Activated T-cell treated with anti-CD3 and anti-CD28 coated beads, Interleukin-2, amount 50 U/mL, for 48 hours (primary cell): Measurements from ENCODE around the gene PRR5L.

Source experiments
- DNase-seq, 2 experiments: peaks; one replicate each; pipeline ENCODE4 v3.0.0-alpha.2; 2020

Gene PRR5L

GRCh38 chr11:36328966-36329673 lies 33.0 kb downstream of the PRR5L start:
- DNase-seq = no peak

DNA sequence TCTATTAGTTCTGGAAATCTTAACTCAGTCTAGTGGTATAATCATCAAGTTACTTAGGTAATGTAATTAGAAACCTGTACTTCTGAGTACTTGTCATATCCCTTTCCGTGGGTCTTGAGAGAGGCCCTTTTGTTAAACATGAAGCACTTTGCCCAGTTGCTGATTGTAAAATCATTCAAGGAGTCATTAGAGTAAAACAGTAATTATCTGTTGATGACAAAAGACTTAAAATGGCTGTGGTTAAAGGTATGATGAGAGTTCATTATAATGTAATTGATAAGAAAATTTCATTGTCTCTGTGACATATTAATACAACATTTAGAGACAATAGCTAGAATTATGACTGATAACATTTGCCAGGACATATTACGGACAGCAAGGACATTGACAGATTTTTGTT lies 34.3 kb downstream of the PRR5L start:
- no peak for DNase-seq

DNA sequence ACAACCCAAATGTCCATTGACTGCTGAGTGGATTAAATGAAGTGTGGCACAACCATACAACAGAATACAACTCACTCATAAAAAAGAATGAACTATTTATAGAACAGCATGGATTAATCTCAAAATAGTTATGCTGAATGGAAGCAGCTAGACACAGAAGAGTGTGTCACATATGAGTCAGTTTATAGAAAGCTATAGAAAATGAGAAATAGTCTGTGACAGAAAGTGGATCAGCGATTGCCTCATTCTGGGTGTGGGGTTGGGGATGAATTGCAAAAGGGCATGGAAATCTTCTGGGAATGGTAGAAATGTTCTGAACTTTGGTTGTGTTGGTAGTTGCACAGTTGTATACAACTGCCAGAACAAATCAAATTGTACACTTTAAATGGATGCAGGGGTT lies 37.4 kb downstream of the PRR5L start:
- no peak for DNase-seq

DNA sequence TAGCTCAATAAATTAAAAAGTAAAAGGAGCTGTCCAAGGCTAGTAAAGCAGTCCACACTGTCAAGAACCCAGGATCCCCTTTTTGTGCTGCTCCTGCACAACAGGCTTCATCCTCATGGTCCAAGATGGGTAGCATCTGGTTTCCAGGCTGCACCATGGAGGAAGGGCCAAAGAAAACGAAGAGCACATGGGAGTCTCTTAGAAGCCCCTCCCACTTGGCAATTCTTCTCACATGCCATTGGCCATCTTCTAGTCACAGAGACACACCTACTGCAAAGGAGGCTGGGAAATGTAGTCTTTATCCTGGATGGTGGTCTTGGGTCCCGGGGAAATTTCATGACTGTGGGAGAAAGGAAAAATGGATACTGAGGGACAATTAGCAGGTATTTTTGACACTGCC lies 37.8 kb downstream of the PRR5L start:
- no peak for DNase-seq

DNA sequence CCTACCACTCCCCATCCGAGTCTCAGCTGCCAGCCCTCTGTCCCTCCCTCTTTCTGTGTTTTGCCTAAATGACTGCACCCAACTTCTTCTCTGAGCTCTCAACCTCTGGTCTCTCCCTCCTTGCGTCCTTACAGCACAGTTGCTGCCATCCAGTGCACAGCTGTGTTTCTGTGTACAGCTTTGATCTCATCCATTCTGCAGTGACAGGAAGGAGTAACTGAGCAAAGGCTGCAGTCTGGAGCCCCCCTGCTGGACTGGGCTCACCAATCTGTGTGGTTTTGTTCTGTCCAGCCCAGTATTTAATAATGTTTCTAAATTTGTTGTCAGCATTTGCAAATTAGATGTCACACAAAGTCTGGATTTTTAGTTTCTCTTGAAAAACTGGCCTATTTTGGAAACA lies 43.8 kb downstream of the PRR5L start:
- no peak for DNase-seq

DNA sequence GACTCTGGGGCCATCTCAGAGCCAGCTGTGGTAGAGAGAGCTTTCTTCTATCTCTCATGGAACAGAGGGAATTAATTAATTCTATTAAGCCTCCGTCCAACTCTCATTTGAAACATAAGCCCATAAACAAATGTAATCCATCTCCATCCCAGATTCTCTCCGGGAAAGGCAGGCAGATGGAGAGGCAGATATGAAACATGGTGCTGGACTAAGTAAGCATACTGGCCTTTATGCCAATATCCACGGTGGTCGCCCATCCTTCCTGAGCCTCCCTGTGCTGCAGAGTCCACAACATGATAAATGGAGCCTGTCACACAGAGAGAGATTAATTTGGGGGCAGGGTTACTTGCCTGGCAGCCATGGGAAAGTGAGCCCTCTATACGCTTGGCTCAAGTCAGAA lies 44.8 kb downstream of the PRR5L start:
- DNase-seq = no peak

GRCh38 chr11:36341915-36342314 lies 45.8 kb downstream of the PRR5L start:
- DNase-seq = no peak

GRCh38 chr11:36342327-36342726 lies 46.2 kb downstream of the PRR5L start:
- no peak for DNase-seq

GRCh38 chr11:36343436-36343835 lies 47.3 kb downstream of the PRR5L start:
- DNase-seq = no peak

DNA sequence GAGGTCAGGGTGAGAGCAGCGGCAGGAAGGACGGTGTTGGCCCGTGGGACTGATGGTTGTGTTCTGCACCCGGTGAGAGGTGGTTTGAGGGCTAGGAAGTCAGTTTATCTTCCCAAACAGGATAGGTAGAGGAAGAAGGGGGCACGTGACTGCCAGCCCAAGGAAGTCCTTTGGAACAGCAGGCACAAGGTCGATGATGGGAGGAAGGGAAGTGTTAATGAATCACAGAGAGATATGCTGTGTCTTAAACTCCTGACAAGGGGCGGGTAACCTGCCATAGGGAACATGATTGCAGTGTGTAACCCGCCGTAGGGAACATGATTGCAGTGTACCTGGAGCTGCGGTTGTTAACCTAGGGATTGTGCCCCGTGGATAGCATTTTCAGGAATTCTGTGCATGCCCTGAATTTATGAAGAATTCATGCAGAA lies 49.0 kb downstream of the PRR5L start:
- DNase-seq = no peak

GRCh38 chr11:36345535-36346141 lies 49.5 kb downstream of the PRR5L start:
- no peak for DNase-seq

DNA sequence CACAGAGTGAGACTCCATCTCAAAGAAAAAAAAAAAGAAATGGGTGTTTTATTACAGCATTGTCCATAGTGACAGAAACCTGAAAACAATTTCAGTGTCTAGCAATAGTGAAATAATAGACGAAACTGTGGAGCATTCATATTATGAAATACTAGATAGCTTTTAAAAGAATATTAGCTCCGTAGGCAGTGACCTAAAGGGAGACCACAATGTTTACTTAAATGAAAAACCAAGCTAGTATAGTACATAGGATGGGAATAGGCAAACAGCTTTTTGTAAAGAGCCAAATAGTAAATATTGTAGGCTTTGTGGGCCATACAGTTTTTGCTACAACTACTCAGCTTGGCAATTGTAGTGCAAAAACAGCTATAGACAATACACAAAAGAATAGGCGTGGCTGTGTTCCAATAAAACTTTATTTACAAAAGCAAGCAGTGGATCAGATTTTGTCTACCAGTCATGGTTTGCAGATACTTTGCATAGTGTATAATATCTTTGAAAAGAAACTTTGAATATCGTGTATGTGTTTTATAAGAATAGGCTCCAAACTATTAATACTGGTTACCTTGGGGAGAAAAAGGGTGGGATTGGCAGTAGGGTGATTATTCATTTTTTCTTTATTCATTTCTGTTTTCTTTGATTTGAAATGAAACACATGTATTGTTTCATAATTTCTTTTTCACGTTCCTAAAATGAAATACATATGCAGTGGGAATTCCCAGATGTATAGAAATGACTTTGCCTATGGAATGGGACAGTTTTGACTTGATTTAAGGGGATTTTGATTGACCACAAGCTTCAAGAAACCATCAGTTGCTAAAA lies 50.7 kb downstream of the PRR5L start:
- DNase-seq = no peak

GRCh38 chr11:36347384-36347906 lies 51.4 kb downstream of the PRR5L start:
- no peak for DNase-seq

DNA sequence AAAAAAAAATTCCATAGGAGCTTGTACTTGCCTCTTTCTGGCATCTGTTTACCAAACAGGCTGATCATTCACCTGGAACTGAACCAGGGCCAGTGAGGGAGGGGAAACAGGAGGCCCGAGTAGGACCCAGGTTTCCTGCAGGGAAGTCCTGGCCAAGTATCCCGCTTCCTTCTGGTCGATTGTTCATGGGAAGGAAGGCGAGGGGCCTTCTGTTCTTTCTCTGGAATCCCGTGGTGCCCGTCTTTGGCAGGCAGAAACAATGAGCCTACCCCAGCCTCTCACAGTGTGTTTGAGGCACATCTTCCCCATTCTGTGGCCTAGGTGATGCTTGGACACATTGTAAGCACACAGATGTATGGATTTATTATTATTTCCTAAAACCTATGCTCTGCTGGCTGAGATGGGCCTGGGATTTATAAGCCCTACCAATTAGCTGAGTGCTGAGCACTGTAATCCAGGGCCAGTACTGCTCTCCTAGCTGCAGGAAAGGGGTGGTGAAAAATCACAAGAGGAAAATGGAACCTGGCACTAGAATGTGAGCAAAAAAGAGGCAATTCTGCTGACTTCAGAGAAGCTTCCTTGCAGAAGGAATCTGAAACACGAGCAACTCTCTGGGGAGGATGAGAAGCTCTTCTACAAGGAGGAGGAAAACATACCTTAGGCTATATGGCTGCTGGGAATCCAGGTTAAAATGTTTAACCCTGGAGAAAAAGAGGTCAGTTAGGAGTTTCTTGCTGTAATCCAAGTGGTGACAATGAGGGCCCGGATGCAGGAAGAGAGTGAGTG lies 53.5 kb downstream of the PRR5L start:
- DNase-seq = no peak

DNA sequence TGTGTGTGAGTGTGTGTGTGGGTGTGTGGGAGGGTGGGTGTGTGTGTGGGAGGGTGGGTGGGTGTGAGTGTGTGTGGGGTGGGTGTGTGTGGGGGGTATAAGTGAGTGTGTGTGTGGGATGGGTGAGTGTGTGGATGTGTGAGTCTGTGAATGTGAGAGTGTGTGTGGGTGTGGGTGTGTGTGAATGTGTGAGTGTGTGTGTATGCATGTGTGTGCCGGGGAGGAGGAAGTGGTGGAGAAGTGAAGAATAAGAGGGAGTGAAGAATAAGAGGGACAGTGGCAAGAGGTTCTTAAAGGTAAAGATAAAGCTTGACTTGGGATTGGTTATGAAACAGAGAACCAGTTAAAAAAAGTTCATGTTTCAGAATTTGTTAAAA lies 54.0 kb downstream of the PRR5L start:
- no peak for DNase-seq

DNA sequence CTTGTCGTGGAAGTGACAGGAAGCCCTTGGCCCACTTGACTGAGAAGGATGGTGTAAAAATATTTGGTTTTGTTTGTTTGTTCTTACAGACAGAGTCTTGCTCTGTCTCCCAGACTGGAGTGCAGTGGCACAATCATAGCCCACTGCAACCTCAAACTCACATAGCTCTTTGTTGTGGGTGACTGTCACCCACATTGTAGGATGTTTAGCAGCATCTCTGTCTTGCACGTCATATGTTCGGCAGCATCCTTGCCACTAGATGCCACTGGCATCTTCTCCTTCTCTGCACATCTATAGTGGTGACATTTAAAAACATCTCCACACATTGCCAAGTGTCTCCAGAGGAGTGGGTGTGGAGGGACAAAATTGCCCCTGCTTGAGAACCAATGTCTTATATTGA lies 56.8 kb downstream of the PRR5L start:
- DNase-seq = peak; percentile 50 to 61

DNA sequence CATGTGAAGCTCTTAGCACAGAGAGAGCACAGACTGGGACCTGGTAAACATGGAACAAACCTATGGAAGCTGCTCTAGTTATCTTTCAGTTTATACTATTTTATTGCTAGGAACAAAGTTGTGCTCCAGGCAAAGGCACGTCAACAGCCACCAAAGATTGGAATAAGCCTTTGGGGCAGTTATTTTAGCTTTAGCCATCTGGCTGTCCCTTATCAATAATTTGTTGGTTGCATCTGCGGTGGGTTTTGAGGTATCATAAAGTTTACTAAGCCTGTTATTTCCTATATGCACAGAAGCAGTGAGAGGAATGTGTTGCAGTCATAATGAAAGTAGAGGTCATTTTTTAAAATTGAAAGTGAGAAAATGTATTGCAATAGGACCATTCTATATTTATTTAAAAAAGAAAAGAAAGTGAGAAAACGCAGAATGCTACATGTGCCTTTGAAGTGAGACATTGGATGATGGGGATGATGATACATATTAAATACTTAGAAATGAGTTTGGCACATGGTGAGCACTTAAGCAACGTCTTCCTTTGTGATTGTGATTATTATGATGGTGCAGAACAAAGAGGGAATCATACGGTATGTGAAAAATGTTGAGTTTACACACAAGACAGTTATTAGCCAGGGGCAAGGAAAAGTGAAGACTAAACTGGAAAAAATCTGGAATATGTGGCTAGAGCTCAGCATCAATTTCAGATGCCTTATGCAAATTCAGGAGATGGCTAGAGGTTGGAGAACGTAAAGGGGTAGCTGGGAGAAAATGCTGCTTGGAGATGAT lies 58.3 kb downstream of the PRR5L start:
- DNase-seq = no peak

GRCh38 chr11:36356201-36356600 lies 60.1 kb downstream of the PRR5L start:
- no peak for DNase-seq

GRCh38 chr11:36357831-36358230 lies 61.7 kb downstream of the PRR5L start:
- no peak for DNase-seq

- DNase-seq = no peak
These were observed 62.3 kb downstream of the PRR5L start for GRCh38 chr11:36358436-36358835.

- no peak for DNase-seq
These were observed 64.2 kb downstream of the PRR5L start for GRCh38 chr11:36360318-36360717.

DNA sequence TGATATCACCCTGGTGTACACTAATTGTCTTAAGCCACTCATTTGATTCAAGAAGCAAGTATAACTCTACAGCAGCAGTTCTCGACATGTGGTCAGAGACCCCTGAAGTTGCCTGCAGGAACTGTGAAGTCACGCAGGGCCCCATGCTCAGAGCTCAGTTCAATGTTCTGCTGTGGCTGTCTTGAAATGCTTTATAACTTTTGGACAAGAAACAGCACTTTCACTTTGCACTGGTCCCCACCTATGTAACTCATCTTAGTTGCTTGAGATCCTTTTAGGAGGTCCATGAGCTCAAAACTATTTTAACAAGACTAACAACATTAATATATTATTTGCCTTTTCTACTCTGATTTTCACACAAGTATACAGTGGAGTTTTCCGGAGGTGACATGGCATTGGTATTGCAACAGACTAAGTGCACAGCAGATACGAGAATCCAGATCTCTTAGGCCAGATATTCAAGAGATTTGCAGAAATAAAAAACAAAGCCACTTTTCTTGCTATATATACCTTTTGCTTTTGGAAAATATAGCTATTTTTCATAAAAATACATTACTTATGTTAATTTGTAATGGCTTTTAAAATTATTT lies 64.8 kb downstream of the PRR5L start:
- no peak for DNase-seq
